Muscle of leg (tissue), 11 donors: ENCODE results near the gene TMEM63C. TPM values are rescaled to one million over a fixed set of nuclear protein-coding genes. Genes with fewer than 3 reads are reported as not detected.

Experiments used
- DNase-seq: peaks from one replicate; pipeline ENCODE4 v3.0.0; 2013
- H3K27ac ChIP-seq: one replicate; pipeline ENCODE4 v1.5.1; 2013; ENCODE audit warnings: mild to moderate bottlenecking, low read length, control low read depth
- H3K27me3 ChIP-seq: one replicate; pipeline ENCODE4 v1.6.1; 2013; ENCODE audit warnings: low read length; ENCODE audit not compliant: control insufficient read depth, insufficient read depth
- H3K36me3 ChIP-seq: one replicate; pipeline ENCODE4 v1.6.1; 2013; ENCODE audit warnings: low read length; ENCODE audit not compliant: control insufficient read depth, insufficient read depth
- H3K4me1 ChIP-seq: one replicate; pipeline ENCODE4 v1.6.1; 2013; ENCODE audit warnings: low read length; ENCODE audit not compliant: control insufficient read depth, insufficient read depth
- H3K4me3 ChIP-seq: one replicate; pipeline ENCODE4 v1.5.1; 2013; ENCODE audit warnings: low read length, control low read depth
- H3K9me3 ChIP-seq: replicated peaks from 2 replicates; pipeline ENCODE4 v1.6.1; 2013; ENCODE audit warnings: low read depth, low read length; ENCODE audit not compliant: control insufficient read depth
- WGBS: methylation state at CpG from one replicate; pipeline ENCODE4 v1.1.5; 2013; ENCODE audit warnings: missing lambda C conversion rate; ENCODE audit not compliant: insufficient coverage; 5-methylcytosine and 5-hydroxymethylcytosine counted together
- polyA plus RNA-seq, 8 donors: library from polyadenylated mRNA; unstranded; fragments of 120-200 nt; gene quantifications; one replicate each; pipeline versions ENCODE4 v1.2.1 to v1.2.3, GENCODE V29; 2013; ENCODE audit warnings: inconsistent platforms in 1 of 8, low replicate concordance in 1 of 8; ENCODE audit not compliant: insufficient read length in 8 of 8, insufficient read depth in 1 of 8
- total RNA-seq: library from RNA; stranded (reverse); fragments of 120-200 nt; gene quantifications from one replicate; pipeline ENCODE4 v1.2.4, GENCODE V29; 2013

Gene TMEM63C
- total and polyA plus RNA-seq, 9 donors = 0.71 to 5.2 (median 2.3) TPM

DNA sequence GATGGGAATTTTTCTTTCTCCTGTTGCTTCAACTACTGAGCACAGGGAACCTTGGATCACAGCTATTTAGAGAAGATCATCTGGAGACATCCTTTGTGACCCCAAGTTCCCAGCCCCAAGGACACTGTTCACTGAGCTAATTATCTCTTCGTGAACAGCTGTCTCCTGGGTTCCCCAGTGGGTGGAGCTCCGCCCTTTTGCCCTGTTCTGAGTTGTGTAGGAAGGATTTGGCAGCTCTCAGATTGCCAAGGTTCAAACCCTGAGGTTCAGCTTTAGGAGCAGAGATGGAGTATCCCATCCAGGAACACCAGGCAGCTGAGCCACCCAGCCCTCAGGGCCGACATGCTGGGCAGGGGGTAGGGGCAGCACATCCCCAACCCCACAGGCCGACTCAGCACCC is 57.4 kb downstream of the TMEM63C start:
- no peak for DNase-seq
- no peaks in the 10 kb centered on the region for H3K9me3 ChIP-seq
- no peak overlapping the region for H3K27ac ChIP-seq
- no peak overlapping the region for H3K4me3 ChIP-seq
- H3K27me3 ChIP-seq = peaks cover 2% of the 10 kb centered on the region
- no peaks in the 10 kb centered on the region for H3K36me3 ChIP-seq
- no peaks in the 10 kb centered on the region for H3K4me1 ChIP-seq
- WGBS = 70% methylated on average over 3 of the region's 4 CpGs

- H3K4me3 ChIP-seq = no peak overlapping the region
- no peaks in the 10 kb centered on the region for H3K4me1 ChIP-seq
- H3K9me3 ChIP-seq = no peaks in the 10 kb centered on the region
- no peak overlapping the region for H3K27ac ChIP-seq
- H3K27me3 ChIP-seq = peaks cover 2% of the 10 kb centered on the region
- WGBS = 81% methylated on average over 9 of the region's 16 CpGs
- no peak for DNase-seq
- H3K36me3 ChIP-seq = no peaks in the 10 kb centered on the region
Measured at GRCh38 chr14:77239412-77239811, 57.8 kb downstream of the TMEM63C start.

DNA sequence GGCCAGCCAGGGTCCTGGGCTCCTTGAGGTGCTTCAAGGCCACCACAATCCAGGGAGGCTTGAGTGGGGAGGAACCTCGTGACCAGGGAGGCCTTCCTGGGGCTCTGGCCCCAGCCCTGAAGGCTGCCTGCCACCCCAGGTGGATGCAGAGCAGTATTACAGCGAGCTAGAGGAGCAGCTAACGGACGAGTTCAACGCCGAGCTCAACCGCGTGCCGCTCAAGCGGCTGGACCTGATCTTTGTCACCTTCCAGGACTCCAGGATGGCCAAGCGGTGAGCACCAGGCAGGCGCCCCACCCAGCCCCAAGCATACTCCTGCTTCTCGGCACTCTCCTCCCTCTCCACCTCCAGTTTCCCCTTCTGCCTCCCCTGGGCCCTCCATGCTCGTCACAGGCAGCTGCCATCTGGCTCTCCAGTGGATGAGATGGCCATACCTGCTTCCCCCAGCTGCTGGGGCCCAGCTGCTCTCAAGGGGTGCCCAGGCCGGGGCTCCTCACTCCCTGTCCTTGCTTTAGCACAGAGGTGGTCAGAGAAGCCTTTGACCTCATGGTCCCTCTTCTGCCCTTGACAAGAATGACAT is 58.8 kb downstream of the TMEM63C start:
- Histone ChIP-seq H3K27me3 (peaks cover 2% of the 10 kb centered on the region), H3K9me3 (no peaks in the 10 kb centered on the region), H3K27ac (no peak overlapping the region), H3K4me3 (no peak overlapping the region), H3K36me3 (no peaks in the 10 kb centered on the region), H3K4me1 (no peaks in the 10 kb centered on the region)
- no peak for DNase-seq
- WGBS = 72% methylated on average over 15 of the region's 15 CpGs

GRCh38 chr14:77241955-77242354 is 60.4 kb downstream of the TMEM63C start:
- Histone ChIP-seq H3K27ac (no peak overlapping the region), H3K4me3 (no peak overlapping the region), H3K9me3 (no peaks in the 10 kb centered on the region), H3K27me3 (peaks cover 2% of the 10 kb centered on the region), H3K36me3 (no peaks in the 10 kb centered on the region), H3K4me1 (no peaks in the 10 kb centered on the region)
- DNase-seq = no peak
- no CpG with 5 or more reads among the region's 2 CpGs for WGBS

GRCh38 chr14:77242752-77243151 is 61.2 kb downstream of the TMEM63C start:
- Histone ChIP-seq H3K4me3 (no peak overlapping the region), H3K27ac (no peak overlapping the region), H3K27me3 (peaks cover 2% of the 10 kb centered on the region), H3K9me3 (no peaks in the 10 kb centered on the region), H3K4me1 (no peaks in the 10 kb centered on the region), H3K36me3 (no peaks in the 10 kb centered on the region)
- DNase-seq = no peak
- WGBS = 71% methylated on average over 6 of the region's 12 CpGs

GRCh38 chr14:77243853-77244252 is 62.3 kb downstream of the TMEM63C start:
- Histone ChIP-seq H3K27me3 (peaks cover 2% of the 10 kb centered on the region), H3K9me3 (no peaks in the 10 kb centered on the region), H3K27ac (no peak overlapping the region), H3K36me3 (no peaks in the 10 kb centered on the region), H3K4me3 (no peak overlapping the region), H3K4me1 (no peaks in the 10 kb centered on the region)
- WGBS = 71% methylated on average over 4 of the region's 4 CpGs
- DNase-seq = peak; percentile 8

DNA sequence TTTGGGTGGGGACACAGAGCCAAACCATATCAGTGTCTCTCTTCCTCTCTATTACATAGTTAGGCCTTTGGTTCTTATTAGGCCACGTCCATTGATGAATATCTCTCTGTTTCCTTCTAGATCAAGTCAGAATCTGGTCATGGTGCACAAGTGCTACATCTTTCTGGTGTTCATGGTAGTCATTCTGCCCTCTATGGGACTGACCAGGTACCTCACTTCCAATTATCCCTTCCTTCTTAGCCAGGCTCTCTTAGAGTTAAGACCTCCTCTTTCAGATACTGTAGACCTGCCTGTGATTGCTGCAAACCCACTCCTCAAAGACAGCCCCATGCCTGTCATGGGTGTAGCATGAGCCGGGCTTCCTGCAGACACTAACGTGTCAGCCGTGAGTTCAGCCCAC is 64.2 kb downstream of the TMEM63C start:
- H3K27me3 ChIP-seq = no peaks in the 10 kb centered on the region
- H3K4me1 ChIP-seq = no peaks in the 10 kb centered on the region
- no peaks in the 10 kb centered on the region for H3K9me3 ChIP-seq
- no peak overlapping the region for H3K27ac ChIP-seq
- no peaks in the 10 kb centered on the region for H3K36me3 ChIP-seq
- H3K4me3 ChIP-seq = no peak overlapping the region
- no peak for DNase-seq
- WGBS = 68% methylated on average over 3 of the region's 4 CpGs

- no CpG with 5 or more reads among the region's 1 CpG for WGBS
- Histone ChIP-seq H3K27ac (no peak overlapping the region), H3K27me3 (no peaks in the 10 kb centered on the region), H3K4me1 (no peaks in the 10 kb centered on the region), H3K4me3 (no peak overlapping the region), H3K36me3 (no peaks in the 10 kb centered on the region), H3K9me3 (no peaks in the 10 kb centered on the region)
- no peak for DNase-seq
Measured at GRCh38 chr14:77246784-77247183, 65.2 kb downstream of the TMEM63C start.

- no peaks in the 10 kb centered on the region for H3K9me3 ChIP-seq
- H3K4me1 ChIP-seq = no peaks in the 10 kb centered on the region
- H3K36me3 ChIP-seq = no peaks in the 10 kb centered on the region
- no peak overlapping the region for H3K4me3 ChIP-seq
- DNase-seq = no peak
- no peak overlapping the region for H3K27ac ChIP-seq
- WGBS = 92% methylated on average over 6 of the region's 7 CpGs
- no peaks in the 10 kb centered on the region for H3K27me3 ChIP-seq
Measured at GRCh38 chr14:77248666-77249065, 67.1 kb downstream of the TMEM63C start.

GRCh38 chr14:77249286-77249685 is 67.7 kb downstream of the TMEM63C start:
- H3K9me3 ChIP-seq = no peaks in the 10 kb centered on the region
- DNase-seq = no peak
- no peaks in the 10 kb centered on the region for H3K4me1 ChIP-seq
- no peaks in the 10 kb centered on the region for H3K36me3 ChIP-seq
- 93% methylated on average over 6 of the region's 7 CpGs for WGBS
- no peak overlapping the region for H3K27ac ChIP-seq
- H3K27me3 ChIP-seq = no peaks in the 10 kb centered on the region
- no peak overlapping the region for H3K4me3 ChIP-seq

- H3K4me1 ChIP-seq = no peaks in the 10 kb centered on the region
- H3K27ac ChIP-seq = no peak overlapping the region
- 100% methylated on average over 2 of the region's 6 CpGs for WGBS
- no peaks in the 10 kb centered on the region for H3K9me3 ChIP-seq
- no peak for DNase-seq
- no peaks in the 10 kb centered on the region for H3K27me3 ChIP-seq
- H3K4me3 ChIP-seq = no peak overlapping the region
- no peaks in the 10 kb centered on the region for H3K36me3 ChIP-seq
Measured at GRCh38 chr14:77250927-77251326, 69.3 kb downstream of the TMEM63C start.
